HL-60 (cell line): Measurements from ENCODE around the gene VPS26C.
A peak's percentile ranks its signal among the peaks of the same experiment; 100 is the strongest.
"Not testable (repeated sequence)": the region's sequence is repeated elsewhere in the genome, so short reads cannot be mapped to it uniquely, and the experiment has no call there.

Experiments used
- DNase-seq, 2 experiments: peaks; one replicate each; pipeline ENCODE4 v3.0.0-alpha.2; 2010 to 2020; ENCODE audit warnings: low read depth in 1 of 2, low spot score in 1 of 2
- H3K27ac ChIP-seq: fragments of 250-450 bp; sonication (Bioruptor Pico); replicated peaks from 2 replicates; pipeline ENCODE4 v1.5.1; 2020; ENCODE audit warnings: mild to moderate bottlenecking, moderate library complexity
- H3K27me3 ChIP-seq: fragments of 250-450 bp; sonication (Bioruptor Pico); 2 replicates; pipeline ENCODE4 v1.5.1; 2021; ENCODE audit warnings: mild to moderate bottlenecking, moderate library complexity; ENCODE audit not compliant: insufficient read depth, poor library complexity, severe bottlenecking
- H3K4me3 ChIP-seq: replicated peaks from 2 replicates; pipeline ENCODE4 v1.5.1; 2011; ENCODE audit warnings: mild to moderate bottlenecking, control low read depth, low read length; ENCODE audit not compliant: insufficient read depth
- CTCF ChIP-seq: IDR thresholded peaks from one replicate; pipeline ENCODE4 v1.5.1; 2011; ENCODE audit warnings: low read length, control low read depth, inconsistent platforms; ENCODE audit not compliant: insufficient read depth
- GABPA ChIP-seq: IDR thresholded peaks from 2 replicates; pipeline ENCODE4 v1.6.1; 2012; ENCODE audit warnings: low read depth
- POLR2AphosphoS5 ChIP-seq: IDR thresholded peaks from 2 replicates; pipeline ENCODE4 v1.6.1; 2012; ENCODE audit warnings: low read depth
- REST ChIP-seq: IDR thresholded peaks from 2 replicates; pipeline ENCODE4 v1.6.1; 2012; ENCODE audit warnings: low read depth; ENCODE audit not compliant: insufficient replicate concordance
- SPI1 ChIP-seq: IDR thresholded peaks from 2 replicates; pipeline ENCODE4 v1.6.1; 2012; ENCODE audit warnings: low read depth, mild to moderate bottlenecking, borderline replicate concordance
- long read RNA-seq: library from polyadenylated mRNA; unstranded; transcript quantifications from one replicate; pipeline ENCODE4 v2.0.0, GENCODE V29; 2020

Gene VPS26C
- long read RNA-seq, transcript VPS26C-201 (8 exons, 3,256 nt): major isoform, 95 of 160 reads
- long read RNA-seq, transcript VPS26C-213 (2 exons, 959 nt): minor isoform, 10 of 160 reads
- long read RNA-seq, transcript VPS26C-204 (5 exons, 821 nt): minor isoform, 8 of 160 reads
- long read RNA-seq, transcript VPS26C-206 (3 exons, 715 nt): minor isoform, 8 of 160 reads
- long read RNA-seq, partial matches to known transcripts: 4 of 160 reads
- long read RNA-seq, other reads (novel, unspliced or antisense): 27 of 160 reads

- H3K27me3 ChIP-seq: no peaks in the 10 kb centered on the region
- DNase-seq: peak; percentile 98 to 99
- peak within 1 kb of the TSS; percentile 87 for H3K4me3 ChIP-seq
- peak within 1 kb of the TSS; percentile 99 for H3K27ac ChIP-seq
- TF ChIP-seq REST: peak; percentile 70
- TF ChIP-seq GABPA: peak; percentile 92
- TF ChIP-seq POLR2AphosphoS5: peak; percentile 94
- no peak for TF ChIP-seq SPI1
Observed at GRCh38 chr21:37267269-37268185, at the start of gene VPS26C. Gene VPS26C (minus strand): TSS chr21:37267334. CDS start chr21:37267294, 40 bp downstream.

GRCh38 chr21:37316072-37316471 lies 48.9 kb upstream of the VPS26C start:
- DNase-seq, H3K27me3 ChIP-seq, H3K27ac ChIP-seq: not testable (repeated sequence)

GRCh38 chr21:37300114-37300751 lies 33.1 kb upstream of the VPS26C start:
- no peak overlapping the region for H3K4me3 ChIP-seq
- DNase-seq: no peak
- TF ChIP-seq CTCF (no peak), GABPA (no peak), POLR2AphosphoS5 (no peak), SPI1 (no peak), REST (no peak)
- no peaks in the 10 kb centered on the region for H3K27me3 ChIP-seq
- H3K27ac ChIP-seq: no peak overlapping the region

More at GRCh38 chr21:37316072-37316471, 48.9 kb upstream of the VPS26C start:
- not testable (repeated sequence) for H3K4me3 ChIP-seq

GRCh38 chr21:37297364-37297763 lies 30.2 kb upstream of the VPS26C start:
- no peak for DNase-seq

More at GRCh38 chr21:37297364-37297763, 30.2 kb upstream of the VPS26C start:
- no peaks in the 10 kb centered on the region for H3K27me3 ChIP-seq
- H3K4me3 ChIP-seq: no peak overlapping the region
- H3K27ac ChIP-seq: no peak overlapping the region
- TF ChIP-seq POLR2AphosphoS5 (no peak), CTCF (no peak), GABPA (no peak), REST (no peak), SPI1 (no peak)
